Measurements from ENCODE around the gene RPLP1. TPM values are rescaled to one million over a fixed set of nuclear protein-coding genes. Genes with fewer than 3 reads are reported as not detected.

Gene RPLP1
- total and polyA plus RNA-seq, 12 donors: 232 to 1,990 (median 971) TPM

- H3K4me1 ChIP-seq (replicated peaks in 1 of 2): no peaks in the 10 kb centered on the region
- intact Hi-C loops (cut with DNase I): no loop called here
- DNase-seq: no peak
- no peaks in the 10 kb centered on the region for H3K27me3 ChIP-seq
- no peaks in the 10 kb centered on the region for H3K9me3 ChIP-seq (replicated peaks in 1 of 3)
- H3K36me3 ChIP-seq (replicated peaks in 1 of 2): no peaks in the 10 kb centered on the region
- TF ChIP-seq CTCF (IDR thresholded peaks at IDR 0.05) (no peak), POLR2A (IDR thresholded peaks at IDR 0.05) (no peak)
- H3K27ac ChIP-seq: no peak overlapping the region
- 47 to 55% (median 50%) methylated on average over 3 of the region's 3 CpGs for WGBS, 4 donors
- H3K4me3 ChIP-seq: no peak overlapping the region
These were observed 47.5 kb upstream of the RPLP1 start for GRCh38 chr15:69405110-69405509.

GRCh38 chr15:69407719-69408400, 44.8 kb upstream of the RPLP1 start:
- H3K4me3 ChIP-seq: no peak overlapping the region
- no peaks in the 10 kb centered on the region for H3K36me3 ChIP-seq (replicated peaks in 1 of 2)
- WGBS, 4 donors: 90 to 92% (median 91%) methylated on average over 3 of the region's 3 CpGs
- no peak overlapping the region for H3K27ac ChIP-seq
- H3K4me1 ChIP-seq (replicated peaks in 1 of 2): no peaks in the 10 kb centered on the region
- intact Hi-C loops (cut with DNase I): no loop called here
- no peaks in the 10 kb centered on the region for H3K27me3 ChIP-seq
- DNase-seq: no peak
- no peaks in the 10 kb centered on the region for H3K9me3 ChIP-seq (replicated peaks in 1 of 3)
- TF ChIP-seq POLR2A (IDR thresholded peaks at IDR 0.05) (no peak), CTCF (IDR thresholded peaks at IDR 0.05) (no peak)

GRCh38 chr15:69408841-69409240, 43.8 kb upstream of the RPLP1 start:
- Histone ChIP-seq H3K27ac (no peak overlapping the region), H3K27me3 (no peaks in the 10 kb centered on the region), H3K9me3 (replicated peaks in 1 of 3) (no peaks in the 10 kb centered on the region), H3K4me1 (replicated peaks in 1 of 2) (peaks cover 0 to 4% of the 10 kb centered on the region in 2 donors), H3K36me3 (replicated peaks in 1 of 2) (no peaks in the 10 kb centered on the region), H3K4me3 (no peak overlapping the region)
- no peak for TF ChIP-seq POLR2A (IDR thresholded peaks at IDR 0.05)
- TF ChIP-seq CTCF (IDR thresholded peaks at IDR 0.05): no peak
- intact Hi-C loops (cut with DNase I): no loop called here
- no peak for DNase-seq
- 70 to 82% (median 76%) methylated on average over 3 of the region's 3 CpGs for WGBS, 4 donors

GRCh38 chr15:69410248-69410874, 42.3 kb upstream of the RPLP1 start:
- Histone ChIP-seq H3K9me3 (replicated peaks in 1 of 3) (no peaks in the 10 kb centered on the region), H3K36me3 (replicated peaks in 1 of 2) (no peaks in the 10 kb centered on the region), H3K4me3 (no peak overlapping the region), H3K4me1 (replicated peaks in 1 of 2) (peaks cover 0 to 13% of the 10 kb centered on the region in 2 donors), H3K27ac (no peak overlapping the region), H3K27me3 (no peaks in the 10 kb centered on the region)
- TF ChIP-seq POLR2A (IDR thresholded peaks at IDR 0.05) (no peak), CTCF (IDR thresholded peaks at IDR 0.05) (peak in 1 of 6 experiments; percentile 12)
- peak in 2 of 7 donors; percentile 19 to 47 for DNase-seq
- intact Hi-C loops (cut with DNase I): no loop called here
- 59 to 67% (median 65%) methylated on average over 9 of the region's 9 CpGs for WGBS, 4 donors
